HG03103 (cell line): ENCODE measurements around the gene MRPL34.
"Not testable (repeated sequence)": the region's sequence is repeated elsewhere in the genome, so short reads cannot be mapped to it uniquely, and the experiment has no call there.

Source experiments
- ATAC-seq: cut with Tn5 transposase; IDR thresholded peaks from one replicate; pipeline ENCODE4 v1.9.1; 2021; ENCODE audit warnings: low read depth; ENCODE audit not compliant: unreplicated experiment

The MRPL34 gene

GRCh38 chr19:17283504-17283996 lies 22.1 kb upstream of the MRPL34 start:
- ATAC-seq = no peak

GRCh38 chr19:17285415-17286135 lies 20.1 kb upstream of the MRPL34 start:
- ATAC-seq = no peak

GRCh38 chr19:17286263-17286662 lies 19.4 kb upstream of the MRPL34 start:
- ATAC-seq = no peak

- no peak for ATAC-seq
Measured at GRCh38 chr19:17286752-17287151, 18.9 kb upstream of the MRPL34 start.

- ATAC-seq = no peak
Measured at GRCh38 chr19:17289489-17289888, 16.2 kb upstream of the MRPL34 start.

- ATAC-seq = no peak
Measured at GRCh38 chr19:17292301-17293074, 13.2 kb upstream of the MRPL34 start.

GRCh38 chr19:17293605-17294004 lies 12.1 kb upstream of the MRPL34 start:
- ATAC-seq = no peak

- ATAC-seq = no peak
Measured at GRCh38 chr19:17294051-17294891, 11.4 kb upstream of the MRPL34 start.

GRCh38 chr19:17295551-17295950 lies 10.1 kb upstream of the MRPL34 start:
- ATAC-seq = not testable (repeated sequence)

GRCh38 chr19:17296273-17296672 lies 9.4 kb upstream of the MRPL34 start:
- ATAC-seq = no peak

GRCh38 chr19:17296976-17297375 lies 8.7 kb upstream of the MRPL34 start:
- no peak for ATAC-seq

- ATAC-seq = no peak
Measured at GRCh38 chr19:17300992-17301619, 4.6 kb upstream of the MRPL34 start.

- ATAC-seq = no peak
Measured at GRCh38 chr19:17302391-17303166, 3.1 kb upstream of the MRPL34 start.

GRCh38 chr19:17303167-17303939 lies 2.3 kb upstream of the MRPL34 start, which contains the start of gene ABHD8:
ABHD8 (minus strand) TSS chr19:17303425; CDS start chr19:17301616, 1,809 bp downstream.
- peak; percentile 62 for ATAC-seq

GRCh38 chr19:17303940-17304267 lies 1.8 kb upstream of the MRPL34 start:
- ATAC-seq = no peak

GRCh38 chr19:17304386-17305215 lies 1.1 kb upstream of the MRPL34 start:
- no peak for ATAC-seq

GRCh38 chr19:17305216-17305516 lies 506 bp upstream of the MRPL34 start:
- ATAC-seq = no peak

- no peak for ATAC-seq
Measured at GRCh38 chr19:17306285-17306714, 628 bp downstream of the MRPL34 start.
